ENCODE measurements around the gene PTPRF.

PTPRF gene

GRCh38 chr1:43513471-43514173 is 17.1 kb upstream of the PTPRF start:
- no peak for DNase-seq

GRCh38 chr1:43518935-43519686 is 11.6 kb upstream of the PTPRF start:
- DNase-seq = no peak

DNA sequence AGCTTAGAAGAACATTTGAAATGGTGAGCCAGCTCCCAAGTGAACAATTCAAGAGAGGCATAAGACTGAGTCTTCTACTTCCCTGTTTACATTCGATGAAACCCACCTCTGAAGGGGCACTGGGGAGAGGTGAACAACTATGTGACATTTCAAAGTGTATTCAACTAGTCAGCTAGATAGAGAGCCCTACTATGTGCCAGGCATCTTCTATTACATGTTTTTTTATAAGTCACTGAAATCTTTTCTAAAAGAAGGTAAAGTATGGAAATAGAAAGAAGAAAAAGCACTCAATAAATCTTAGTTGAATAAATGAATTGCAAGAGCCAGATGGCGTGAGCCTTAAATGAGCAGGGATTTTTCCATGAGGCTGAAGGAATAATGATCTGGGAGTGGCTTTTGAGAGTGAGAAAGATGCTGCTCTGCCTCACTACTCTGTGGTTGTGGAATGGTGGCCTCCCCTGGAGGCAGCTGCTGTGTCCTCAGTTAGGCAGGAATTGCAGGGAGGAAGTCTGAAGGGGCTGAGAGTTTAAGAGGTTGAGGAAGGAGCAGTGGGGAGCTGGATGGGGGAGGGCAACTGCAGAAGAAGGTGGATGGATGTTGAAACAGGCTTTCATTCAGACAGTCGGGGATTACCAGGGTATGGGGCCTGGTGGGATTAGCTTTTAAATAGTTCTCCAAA is 10.4 kb upstream of the PTPRF start:
- DNase-seq = no peak

GRCh38 chr1:43521078-43521477 is 9.6 kb upstream of the PTPRF start:
- DNase-seq = no peak

GRCh38 chr1:43521756-43522155 is 8.9 kb upstream of the PTPRF start:
- DNase-seq = no peak

GRCh38 chr1:43522431-43522775 is 8.3 kb upstream of the PTPRF start:
- no peak for DNase-seq

DNA sequence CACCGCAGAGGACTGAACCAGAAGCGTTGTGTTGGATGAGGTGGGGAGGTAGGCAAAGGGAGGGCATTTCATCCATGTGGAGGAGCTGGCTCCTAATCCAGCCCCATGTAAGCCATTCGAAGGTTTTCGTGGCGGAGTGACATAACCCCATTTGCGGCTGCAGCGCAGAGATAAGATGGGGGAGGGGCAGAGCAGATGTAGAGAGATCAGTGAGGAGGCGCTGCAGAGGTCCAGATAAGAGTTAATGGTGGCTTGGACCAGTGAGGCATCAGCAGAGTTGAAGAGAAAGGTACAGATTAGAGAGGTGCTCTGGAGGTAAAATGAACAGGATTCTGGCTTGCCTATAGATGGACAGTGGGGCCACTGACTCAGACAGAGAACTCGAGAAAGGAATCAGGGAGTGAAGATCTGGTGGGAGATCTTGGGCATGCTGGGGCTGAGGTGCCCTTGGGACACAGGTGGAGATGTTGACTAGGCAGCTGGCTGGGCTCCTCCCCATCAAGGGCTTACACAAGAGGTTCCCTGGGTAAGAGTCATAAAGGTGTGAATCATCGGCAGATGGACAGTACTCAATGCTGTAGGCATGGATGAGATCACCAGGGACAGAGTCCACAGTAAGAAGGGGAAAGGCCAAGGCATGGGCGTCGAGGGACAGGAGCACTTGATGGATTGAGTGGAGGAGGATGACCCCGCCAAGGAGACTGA is 7.8 kb upstream of the PTPRF start:
- no peak for DNase-seq

- no peak for DNase-seq
Observed at GRCh38 chr1:43524804-43525203, 5.9 kb upstream of the PTPRF start.

- DNase-seq = no peak
Observed at GRCh38 chr1:43526002-43526401, 4.7 kb upstream of the PTPRF start.

DNA sequence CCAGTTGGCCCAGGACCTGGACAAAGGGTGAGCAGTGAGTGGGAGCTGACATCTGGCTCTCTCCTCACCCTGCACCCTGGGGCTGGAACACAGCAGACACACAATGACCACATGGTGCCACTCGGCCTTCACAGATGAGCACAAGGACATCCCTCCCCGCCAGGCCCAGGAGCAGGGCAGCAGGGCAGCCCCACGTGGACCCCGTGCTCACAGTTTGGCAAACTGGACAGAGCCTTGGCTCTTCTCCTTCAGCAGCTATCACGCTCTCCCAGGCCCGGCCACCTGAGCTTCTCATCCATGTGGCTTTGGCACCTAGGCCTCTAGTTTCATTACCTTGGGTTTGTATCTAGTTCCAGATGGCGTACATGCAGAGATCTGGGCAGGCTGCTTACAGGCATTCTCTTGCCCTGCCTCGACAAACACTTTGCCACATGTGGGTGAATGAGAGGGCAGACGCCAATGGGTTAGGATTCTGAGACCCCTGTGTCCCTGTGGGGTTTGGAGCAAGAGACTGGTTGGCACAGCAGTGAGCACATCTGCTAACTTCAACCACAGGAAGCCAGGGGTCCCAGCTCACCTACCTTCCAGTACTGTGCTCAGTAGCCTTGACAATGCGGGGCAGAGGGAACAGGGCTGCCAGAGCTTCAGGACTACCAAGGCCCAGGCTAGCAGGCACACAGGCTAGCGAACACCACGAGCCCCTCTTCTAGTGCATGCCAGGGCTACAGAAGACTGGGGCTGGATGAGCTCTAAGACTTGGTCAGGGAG is 3.4 kb upstream of the PTPRF start:
- no peak for DNase-seq

GRCh38 chr1:43529206-43529731 is 1.4 kb upstream of the PTPRF start:
- peak; percentile 80 for DNase-seq

GRCh38 chr1:43531107-43531905 is 623 bp downstream of the PTPRF start:
- DNase-seq = no peak

DNA sequence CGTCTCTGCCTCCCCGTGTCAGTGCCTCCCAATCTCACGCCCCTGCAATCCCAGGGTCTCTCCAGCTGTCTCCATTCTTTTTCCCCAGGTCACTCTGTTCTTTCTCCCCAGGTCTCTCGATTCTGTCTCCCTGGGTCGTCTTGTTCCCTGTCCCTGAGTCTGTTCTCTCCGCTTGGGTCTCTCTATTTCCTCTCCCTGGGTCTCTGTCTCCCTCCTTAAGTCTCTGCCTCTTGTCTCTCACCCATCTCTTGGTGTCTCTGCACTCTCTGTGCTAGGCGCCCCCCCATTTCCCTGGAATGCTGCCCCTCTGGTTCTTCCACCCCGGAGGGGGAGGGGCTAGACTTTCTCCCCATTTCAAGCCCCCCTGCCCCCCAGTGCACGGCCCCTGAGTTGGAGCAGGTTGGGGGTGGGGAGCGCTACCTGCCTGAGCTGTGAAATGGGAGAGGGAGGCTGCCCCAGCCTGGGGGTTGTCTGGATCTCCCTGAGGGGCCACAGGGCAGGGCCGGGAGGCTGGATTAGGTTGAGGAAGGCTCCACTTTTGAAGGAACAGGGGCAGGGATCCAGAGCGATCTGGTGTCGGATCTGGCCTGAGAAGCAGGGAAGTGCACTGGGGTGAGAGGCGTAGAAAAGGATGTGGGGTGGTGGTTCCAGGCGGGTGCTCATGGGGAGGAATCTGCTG is 1.4 kb downstream of the PTPRF start:
- DNase-seq = no peak

DNA sequence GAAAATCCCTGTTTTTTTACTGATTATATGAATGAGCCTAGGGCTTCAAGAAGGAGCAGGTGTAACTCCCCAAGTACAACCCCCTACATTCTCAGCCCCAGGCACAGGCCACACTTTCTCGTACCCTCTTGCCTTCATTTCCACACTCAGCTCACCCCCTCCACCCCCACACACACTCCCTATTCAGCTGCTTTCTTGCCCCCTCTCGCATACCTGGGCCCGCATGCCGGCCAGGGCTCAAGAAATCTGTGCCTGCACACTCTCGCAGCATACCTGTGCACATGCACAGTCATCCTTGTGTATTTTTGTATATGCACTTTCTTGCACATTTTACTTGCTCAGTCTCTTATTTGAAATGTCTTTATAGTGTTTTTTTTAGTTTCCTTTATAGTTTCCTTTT is 2.0 kb downstream of the PTPRF start:
- DNase-seq = no peak

DNA sequence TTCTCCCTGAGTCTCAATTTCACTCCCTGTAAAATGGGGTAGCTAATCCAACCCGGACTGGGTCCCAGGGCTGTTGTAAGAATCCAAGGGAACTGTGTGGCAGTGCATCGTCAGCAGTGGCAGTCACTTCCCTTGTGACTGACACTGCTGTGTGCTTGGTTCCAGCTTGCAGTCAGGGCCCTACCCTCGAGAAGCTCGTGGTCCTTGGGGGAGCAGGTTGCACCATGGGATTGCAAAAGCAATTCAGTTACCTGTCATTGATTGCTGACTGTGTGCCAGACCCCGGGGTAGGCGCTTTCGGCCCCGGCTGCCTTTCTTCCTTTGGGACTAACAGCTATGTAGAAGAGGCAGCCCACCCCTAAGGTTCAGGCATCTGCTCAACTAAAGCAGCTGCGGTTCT is 2.9 kb downstream of the PTPRF start:
- DNase-seq = no peak

- no peak for DNase-seq
Observed at GRCh38 chr1:43534256-43534655, 3.6 kb downstream of the PTPRF start.

GRCh38 chr1:43536196-43536863 is 5.6 kb downstream of the PTPRF start:
- DNase-seq = no peak

- no peak for DNase-seq
Observed at GRCh38 chr1:43536864-43537358, 6.2 kb downstream of the PTPRF start.

- no peak for DNase-seq
Observed at GRCh38 chr1:43537423-43538142, 6.9 kb downstream of the PTPRF start.

DNA sequence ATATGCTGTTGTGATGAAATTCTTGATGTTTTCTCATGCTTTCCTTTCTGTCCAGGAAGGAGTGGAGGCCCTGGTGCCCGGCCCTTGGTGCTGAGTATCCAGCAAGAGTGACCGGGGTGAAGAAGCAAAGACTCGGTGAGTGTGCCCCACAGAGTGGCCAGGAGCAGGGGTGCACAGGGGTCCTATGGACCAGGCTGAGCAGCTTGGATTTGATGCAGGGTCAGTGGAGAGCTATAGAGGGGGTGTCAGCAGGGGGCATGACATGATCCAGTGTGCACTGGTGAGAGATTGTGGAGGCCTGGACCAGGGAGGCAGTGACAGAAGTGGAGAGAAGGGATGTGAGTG is 7.4 kb downstream of the PTPRF start:
- DNase-seq = no peak

Data from activated CD4-positive, alpha-beta T cell treated with anti-CD3 and anti-CD28 coated beads, Interleukin-2, amount 50 U/mL, for 16 hours (primary cell).